ENCODE measurements around the gene MPP2.

- TF ChIP-seq CTCF (conservative IDR thresholded peaks at IDR 0.05; ENCODE audit: low read length) (peak; percentile 23; the same call in 1 of the 2 replicates), EZH2phosphoT487 (IDR thresholded peaks at IDR 0.05; ENCODE audit: borderline replicate concordance, low read depth, low read length) (no peak)
Measured at GRCh38 chr17:43917348-43918025, 10.2 kb upstream of the MPP2 start.
